HG02981 (cell line): ENCODE measurements around the gene IL18BP.

Source experiments
- ATAC-seq: cut with Tn5 transposase; IDR thresholded peaks from one replicate; pipeline ENCODE4 v1.9.1; 2021; ENCODE audit warnings: mild to moderate bottlenecking, moderate library complexity; ENCODE audit not compliant: unreplicated experiment

Gene IL18BP

GRCh38 chr11:71996517-71996916 is 2.2 kb upstream of the IL18BP start:
- ATAC-seq: no peak

DNA sequence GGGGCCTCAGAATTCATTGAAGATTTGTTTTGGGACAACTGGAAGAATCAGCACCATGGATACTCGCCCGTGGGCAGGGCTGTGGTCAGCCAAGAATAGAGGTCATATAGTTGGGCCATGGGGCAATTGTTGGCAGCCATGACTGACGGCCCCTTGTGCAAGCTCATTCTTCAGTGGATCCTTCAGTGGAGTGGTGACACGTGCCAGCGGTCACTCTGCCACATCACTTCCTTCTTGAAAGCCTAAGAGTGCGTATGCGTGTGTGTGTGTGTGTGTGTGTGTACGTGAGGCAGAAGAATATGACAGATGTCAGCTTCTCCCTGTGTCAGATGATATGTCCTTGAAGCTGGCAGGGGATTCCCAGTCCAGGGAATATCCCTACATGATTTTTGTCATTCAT is 1.8 kb upstream of the IL18BP start:
- no peak for ATAC-seq

GRCh38 chr11:71997594-71997993 is 1.1 kb upstream of the IL18BP start:
- ATAC-seq: no peak

DNA sequence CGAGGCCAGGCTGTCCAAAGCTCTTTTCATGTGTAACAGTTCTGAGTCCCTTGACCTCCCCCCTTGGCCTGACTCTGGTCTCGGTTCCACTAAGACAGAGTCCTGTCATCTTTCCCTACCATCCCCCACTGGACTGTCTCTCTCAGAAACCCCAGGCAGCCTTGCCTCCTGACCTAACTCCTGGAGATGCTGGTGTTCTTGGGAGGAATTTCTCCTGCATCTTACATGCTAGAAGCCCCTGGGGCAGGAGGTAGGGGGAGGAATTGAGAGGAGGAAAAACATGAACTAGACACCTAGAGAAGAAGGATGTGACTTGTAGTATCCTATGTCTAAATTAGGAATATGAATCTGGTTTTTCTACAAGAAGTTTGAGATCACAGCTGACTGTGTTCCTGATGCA is 648 bp upstream of the IL18BP start:
- ATAC-seq: no peak

DNA sequence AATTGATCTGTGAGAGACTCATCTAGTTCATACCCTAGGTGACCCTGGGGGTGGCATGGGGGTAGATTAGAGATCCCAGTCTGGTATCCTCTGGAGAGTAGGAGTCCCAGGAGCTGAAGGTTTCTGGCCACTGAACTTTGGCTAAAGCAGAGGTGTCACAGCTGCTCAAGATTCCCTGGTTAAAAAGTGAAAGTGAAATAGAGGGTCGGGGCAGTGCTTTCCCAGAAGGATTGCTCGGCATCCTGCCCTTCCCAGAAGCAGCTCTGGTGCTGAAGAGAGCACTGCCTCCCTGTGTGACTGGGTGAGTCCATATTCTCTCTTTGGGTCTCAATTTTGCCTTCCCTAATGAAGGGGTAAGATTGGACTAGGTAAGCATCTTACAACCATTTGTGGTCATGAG is 653 bp downstream of the IL18BP start:
- ATAC-seq: no peak

DNA sequence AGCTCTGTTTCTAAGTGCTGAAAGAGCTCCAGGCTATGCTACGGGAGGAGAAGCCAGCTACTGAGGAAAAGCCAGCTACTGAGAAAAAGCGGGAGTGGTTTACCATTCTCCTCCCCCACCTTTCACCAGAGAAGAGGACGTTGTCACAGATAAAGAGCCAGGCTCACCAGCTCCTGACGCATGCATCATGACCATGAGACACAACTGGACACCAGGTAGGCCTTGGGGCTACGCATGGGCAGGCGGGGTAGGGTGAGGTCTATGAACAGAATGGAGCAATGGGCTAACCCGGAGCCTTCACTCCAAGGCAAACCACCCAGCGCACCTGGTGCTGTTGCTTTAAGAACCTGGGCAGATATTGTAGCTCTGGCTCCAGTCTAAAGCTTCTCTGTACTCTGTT is 1.1 kb downstream of the IL18BP start:
- ATAC-seq: no peak

DNA sequence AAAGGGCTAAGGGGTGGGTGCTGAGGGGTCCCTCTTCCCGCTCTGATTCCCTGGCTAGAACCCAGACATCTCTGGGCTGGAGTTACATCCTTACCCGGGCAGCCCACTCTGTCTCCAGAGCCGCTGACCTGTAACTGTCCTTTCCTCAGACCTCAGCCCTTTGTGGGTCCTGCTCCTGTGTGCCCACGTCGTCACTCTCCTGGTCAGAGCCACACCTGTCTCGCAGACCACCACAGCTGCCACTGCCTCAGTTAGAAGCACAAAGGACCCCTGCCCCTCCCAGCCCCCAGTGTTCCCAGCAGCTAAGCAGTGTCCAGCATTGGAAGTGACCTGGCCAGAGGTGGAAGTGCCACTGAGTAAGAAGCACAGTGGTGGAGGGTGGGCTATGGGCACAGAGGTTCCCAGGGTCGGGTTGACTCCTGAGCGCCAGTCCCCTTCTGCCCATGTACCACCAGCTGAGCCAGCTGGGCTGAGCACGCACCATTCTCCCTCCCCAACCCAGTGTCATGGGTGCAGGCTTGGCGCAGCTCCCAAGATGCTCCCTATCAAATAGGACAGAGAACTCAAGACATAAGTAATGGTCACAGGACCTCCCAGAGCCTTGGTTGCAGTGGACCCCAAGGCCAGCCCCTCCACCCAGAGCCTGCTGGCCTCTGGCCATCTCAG is 1.6 kb downstream of the IL18BP start:
- ATAC-seq: no peak

DNA sequence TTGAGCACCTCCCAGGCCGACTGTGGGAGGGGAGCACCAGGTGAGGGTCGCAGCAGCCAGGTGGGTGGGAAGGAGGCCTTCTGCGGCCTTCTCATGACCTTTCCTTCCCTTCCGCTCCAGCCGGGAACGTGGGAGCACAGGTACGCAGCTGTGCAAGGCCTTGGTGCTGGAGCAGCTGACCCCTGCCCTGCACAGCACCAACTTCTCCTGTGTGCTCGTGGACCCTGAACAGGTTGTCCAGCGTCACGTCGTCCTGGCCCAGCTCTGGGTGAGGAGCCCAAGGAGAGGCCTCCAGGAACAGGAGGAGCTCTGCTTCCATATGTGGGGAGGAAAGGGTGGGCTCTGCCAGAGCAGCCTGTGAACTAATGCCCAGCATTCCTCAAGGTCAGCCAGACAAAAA is 2.6 kb downstream of the IL18BP start:
- no peak for ATAC-seq

GRCh38 chr11:72001834-72002591 is 3.3 kb downstream of the IL18BP start:
- no peak for ATAC-seq

DNA sequence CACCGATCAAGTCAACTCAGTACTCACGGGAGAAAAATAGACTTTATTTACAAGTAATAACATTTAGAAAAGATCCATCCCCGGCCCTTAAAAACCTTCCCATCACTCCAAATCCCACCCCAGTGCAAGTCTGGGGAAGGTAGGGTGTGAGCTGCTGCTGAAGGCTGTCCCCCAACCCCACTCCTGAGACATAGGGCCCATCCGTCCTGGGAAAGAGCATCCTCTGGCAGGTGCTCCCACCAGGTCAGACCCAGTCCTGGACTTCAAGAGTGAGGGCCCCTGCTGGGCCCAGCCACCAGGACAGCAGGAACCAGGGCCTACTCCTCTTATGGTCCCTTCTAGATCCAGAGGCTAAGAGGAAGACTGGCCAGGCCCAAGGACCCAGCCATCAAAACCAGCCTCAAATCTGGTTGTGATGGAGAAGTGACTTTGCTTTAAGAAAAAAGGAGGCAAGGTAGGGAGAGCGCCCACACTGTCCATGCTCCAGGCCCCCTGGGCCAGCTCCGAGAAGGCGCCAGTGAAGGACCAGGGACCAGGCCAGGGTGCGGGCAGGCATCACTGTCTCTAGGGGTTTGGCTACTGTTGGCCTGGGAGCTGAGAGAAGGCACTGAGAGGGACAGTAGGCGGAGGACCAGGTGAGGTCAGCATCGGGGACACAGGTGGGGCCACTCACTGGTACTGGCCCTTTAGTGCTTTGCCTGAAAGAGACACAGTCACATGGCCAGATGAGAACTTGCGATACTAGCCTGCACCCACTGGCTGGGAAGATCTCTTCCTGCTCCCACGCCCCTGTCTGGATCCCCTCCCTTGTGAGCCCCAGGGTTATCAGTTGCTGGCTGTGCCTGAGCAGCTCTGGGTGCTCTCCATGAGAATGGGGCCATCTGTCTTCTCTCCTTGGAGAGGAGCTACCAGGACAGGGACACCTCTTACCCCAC is 4.4 kb downstream of the IL18BP start:
- no peak for ATAC-seq

DNA sequence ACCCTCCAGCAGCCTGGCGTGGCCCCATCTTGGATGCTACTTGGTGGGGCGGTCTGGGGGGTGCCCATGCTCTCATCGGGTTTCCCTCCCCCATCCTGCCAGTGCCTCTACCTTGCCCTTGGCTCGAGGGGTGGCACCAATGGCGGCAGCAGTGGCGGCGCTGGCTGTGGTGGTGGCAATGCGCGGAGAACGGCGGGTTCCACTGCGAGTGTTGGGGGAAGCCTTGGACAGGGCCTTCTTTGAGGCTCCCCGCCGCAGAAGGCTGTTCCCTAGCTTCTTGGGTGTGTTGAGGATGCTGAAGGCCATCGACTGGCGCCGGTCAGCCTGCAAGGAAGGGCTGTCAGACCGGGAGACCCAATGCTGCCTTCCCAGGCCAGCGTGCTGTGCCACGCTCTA is 5.1 kb downstream of the IL18BP start:
- no peak for ATAC-seq

GRCh38 chr11:72004515-72005346 is 6.0 kb downstream of the IL18BP start:
- ATAC-seq: no peak

DNA sequence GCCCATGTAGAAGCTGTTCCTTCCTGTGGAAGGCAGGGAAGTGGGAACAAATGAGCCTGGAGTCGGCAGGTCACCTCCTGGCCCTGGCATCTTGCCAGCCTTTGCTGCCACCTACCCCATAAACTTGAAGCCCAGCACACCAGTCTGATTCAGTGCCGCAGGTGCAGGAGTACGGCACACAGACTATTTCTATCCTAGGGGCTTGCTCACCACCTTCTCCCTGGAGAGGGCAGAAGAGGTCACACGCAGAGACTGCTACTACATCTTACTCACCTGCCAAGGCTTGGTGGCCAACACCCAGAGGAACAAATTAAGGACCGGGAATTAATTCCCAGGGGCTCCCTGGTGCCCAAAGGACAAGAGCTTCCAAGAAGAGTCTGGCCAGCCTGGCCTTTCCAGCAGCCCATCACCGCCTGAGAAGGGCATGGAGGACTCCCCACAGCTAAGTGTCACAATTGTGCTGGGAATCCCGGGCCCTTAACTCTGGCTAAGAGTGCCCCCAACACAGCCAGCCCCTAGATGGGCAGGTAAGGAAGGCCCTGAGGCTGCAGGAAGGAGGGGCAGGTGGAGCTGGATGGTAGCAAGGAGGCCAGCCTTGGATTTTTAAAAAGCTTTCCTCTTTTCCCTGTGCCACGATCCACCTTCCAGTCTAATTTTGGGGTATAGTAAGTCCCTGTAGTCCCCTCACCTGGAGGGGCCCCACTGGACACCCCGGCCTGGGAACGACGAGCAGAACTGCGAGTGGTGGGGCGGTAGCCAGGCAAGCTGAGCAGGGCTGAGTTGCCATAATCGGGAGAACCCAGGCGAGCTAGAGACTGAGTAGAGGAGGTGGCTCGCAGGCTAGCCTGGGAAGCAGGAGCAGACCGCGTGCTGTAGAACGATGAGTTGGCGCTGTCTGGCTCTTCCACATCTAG is 6.9 kb downstream of the IL18BP start:
- no peak for ATAC-seq

- ATAC-seq: no peak
These were observed 7.8 kb downstream of the IL18BP start for GRCh38 chr11:72006309-72007088.

- no peak for ATAC-seq
These were observed 8.4 kb downstream of the IL18BP start for GRCh38 chr11:72007089-72007476.

GRCh38 chr11:72007587-72007986 is 8.9 kb downstream of the IL18BP start:
- ATAC-seq: no peak

- no peak for ATAC-seq
These were observed 10.0 kb downstream of the IL18BP start for GRCh38 chr11:72008728-72009127.

DNA sequence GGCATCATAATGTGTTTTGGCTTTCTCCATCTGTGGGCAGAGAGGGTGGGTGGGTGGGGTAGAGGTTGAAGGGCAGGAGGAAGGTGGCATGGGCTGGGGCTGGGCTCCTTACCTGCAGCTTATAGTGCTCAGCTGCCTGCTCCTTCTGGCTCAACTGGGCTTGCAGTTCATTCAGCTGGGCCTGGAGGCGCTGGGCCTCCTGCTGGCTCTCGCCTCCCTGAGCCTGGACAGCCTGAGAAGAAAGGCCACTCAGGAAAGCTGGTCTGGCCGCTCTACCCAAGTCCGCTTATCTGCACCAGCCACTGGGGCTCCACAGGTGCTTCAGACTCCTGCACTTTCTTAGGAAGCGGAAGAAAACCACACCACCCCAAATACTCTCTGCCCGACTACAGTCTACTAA is 10.4 kb downstream of the IL18BP start:
- ATAC-seq: no peak
